HG03565 (cell line): ENCODE measurements around the gene ITLN2.
"Not testable (repeated sequence)": the region's sequence is repeated elsewhere in the genome, so short reads cannot be mapped to it uniquely, and the experiment has no call there.

Experiments
- ATAC-seq: cut with Tn5 transposase; IDR thresholded peaks from one replicate; pipeline ENCODE4 v1.9.1; 2021; ENCODE audit warnings: mild to moderate bottlenecking, moderate library complexity; ENCODE audit not compliant: unreplicated experiment

ITLN2 gene

GRCh38 chr1:160954158-160955104 lies at the start of gene ITLN2:
ITLN2 (minus strand) TSS chr1:160954809; CDS start chr1:160954741, 68 bp downstream.
- ATAC-seq = peak; percentile 57

GRCh38 chr1:161001525-161001924 lies 46.9 kb upstream of the ITLN2 start:
- ATAC-seq = no peak

- ATAC-seq = no peak
These were observed 46.3 kb upstream of the ITLN2 start for GRCh38 chr1:161000736-161001480.

GRCh38 chr1:160999376-160999775 lies 44.8 kb upstream of the ITLN2 start:
- ATAC-seq = no peak

- ATAC-seq = no peak
These were observed 42.9 kb upstream of the ITLN2 start for GRCh38 chr1:160997323-160998038.

GRCh38 chr1:160996178-160996577 lies 41.6 kb upstream of the ITLN2 start:
- ATAC-seq = no peak

- ATAC-seq = no peak
These were observed 39.1 kb upstream of the ITLN2 start for GRCh38 chr1:160993544-160994193.

- ATAC-seq = not testable (repeated sequence)
These were observed 37.4 kb upstream of the ITLN2 start for GRCh38 chr1:160992036-160992435.

GRCh38 chr1:160987359-160988050 lies 32.9 kb upstream of the ITLN2 start:
- ATAC-seq = no peak

GRCh38 chr1:160985723-160986122 lies 31.1 kb upstream of the ITLN2 start:
- ATAC-seq = no peak

- no peak for ATAC-seq
These were observed 27.2 kb upstream of the ITLN2 start for GRCh38 chr1:160981584-160982411.

GRCh38 chr1:160979286-160979685 lies 24.7 kb upstream of the ITLN2 start:
- no peak for ATAC-seq

- no peak for ATAC-seq
These were observed 23.9 kb upstream of the ITLN2 start for GRCh38 chr1:160978510-160978927.

- ATAC-seq = peak; percentile 40
These were observed 20.4 kb upstream of the ITLN2 start for GRCh38 chr1:160975026-160975425.

- ATAC-seq = no peak
These were observed 18.9 kb upstream of the ITLN2 start for GRCh38 chr1:160973491-160973890.

- ATAC-seq = no peak
These were observed 18.3 kb upstream of the ITLN2 start for GRCh38 chr1:160972939-160973338.

GRCh38 chr1:160971618-160972056 lies 17.0 kb upstream of the ITLN2 start:
- no peak for ATAC-seq

- no peak for ATAC-seq
These were observed 8.9 kb upstream of the ITLN2 start for GRCh38 chr1:160963521-160963920.

GRCh38 chr1:160961419-160961818 lies 6.8 kb upstream of the ITLN2 start:
- no peak for ATAC-seq
